HG03432 (cell line): Measurements from ENCODE around the gene BCL11A.

Source experiments
- ATAC-seq: cut with Tn5 transposase; IDR thresholded peaks from one replicate; pipeline ENCODE4 v1.9.1; 2021; ENCODE audit warnings: mild to moderate bottlenecking, moderate library complexity; ENCODE audit not compliant: unreplicated experiment

The BCL11A gene

GRCh38 chr2:60509066-60509465, 44.4 kb downstream of the BCL11A start:
- no peak for ATAC-seq

- ATAC-seq, result no peak
Observed at GRCh38 chr2:60508339-60508917, 45.0 kb downstream of the BCL11A start.

GRCh38 chr2:60507211-60507965, 46.1 kb downstream of the BCL11A start:
- no peak for ATAC-seq

GRCh38 chr2:60505880-60506260, 47.6 kb downstream of the BCL11A start:
- peak; percentile 71 for ATAC-seq

- no peak for ATAC-seq
Observed at GRCh38 chr2:60505240-60505879, 48.1 kb downstream of the BCL11A start.

GRCh38 chr2:60504049-60504448, 49.4 kb downstream of the BCL11A start:
- no peak for ATAC-seq

GRCh38 chr2:60502144-60502543, 51.3 kb downstream of the BCL11A start:
- ATAC-seq, result no peak

- no peak for ATAC-seq
Observed at GRCh38 chr2:60500861-60501260, 52.6 kb downstream of the BCL11A start.

GRCh38 chr2:60499651-60500265, 53.7 kb downstream of the BCL11A start:
- ATAC-seq, result no peak

- ATAC-seq, result peak; percentile 60
Observed at GRCh38 chr2:60498816-60499429, 54.5 kb downstream of the BCL11A start.

- ATAC-seq, result peak; percentile 36
Observed at GRCh38 chr2:60498127-60498815, 55.2 kb downstream of the BCL11A start.

- no peak for ATAC-seq
Observed at GRCh38 chr2:60497500-60497899, 56.0 kb downstream of the BCL11A start.

GRCh38 chr2:60496956-60497355, 56.5 kb downstream of the BCL11A start:
- no peak for ATAC-seq

GRCh38 chr2:60496475-60496874, 57.0 kb downstream of the BCL11A start:
- ATAC-seq, result no peak

- no peak for ATAC-seq
Observed at GRCh38 chr2:60495041-60495625, 58.3 kb downstream of the BCL11A start.

GRCh38 chr2:60493804-60494387, 59.6 kb downstream of the BCL11A start:
- ATAC-seq, result no peak

- peak; percentile 49 for ATAC-seq
Observed at GRCh38 chr2:60492548-60492947, 60.9 kb downstream of the BCL11A start.

GRCh38 chr2:60490848-60491247, 62.6 kb downstream of the BCL11A start:
- ATAC-seq, result no peak

GRCh38 chr2:60490441-60490840, 63.0 kb downstream of the BCL11A start:
- no peak for ATAC-seq

- ATAC-seq, result no peak
Observed at GRCh38 chr2:60489289-60489688, 64.2 kb downstream of the BCL11A start.
